GM21528 (cell line): ENCODE measurements around the gene PRKCE.

Source experiments
- ATAC-seq: cut with Tn5 transposase; IDR thresholded peaks from one replicate; pipeline ENCODE4 v1.9.1; 2021; ENCODE audit warnings: mild to moderate bottlenecking, moderate library complexity; ENCODE audit not compliant: unreplicated experiment, low FRiP score

PRKCE gene

DNA sequence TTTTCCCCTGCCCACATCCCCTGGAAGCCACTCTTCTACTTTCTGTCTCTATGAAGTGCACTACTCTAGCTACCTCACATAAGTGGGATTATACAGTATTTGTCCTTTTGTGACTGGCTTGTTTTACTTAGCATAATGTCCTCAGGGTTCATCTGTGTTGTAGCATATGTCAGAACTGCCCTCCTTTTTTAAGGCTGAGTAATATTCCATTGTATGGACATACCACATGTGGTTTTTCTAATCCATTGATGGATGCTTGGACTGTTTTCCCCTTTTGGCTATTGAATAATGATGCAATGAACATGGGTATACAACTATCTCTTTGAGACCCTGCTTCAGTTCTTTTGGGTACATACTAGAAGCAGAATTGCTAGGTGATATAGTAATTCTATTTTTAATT, 95.9 kb downstream of the PRKCE start:
- no peak for ATAC-seq

GRCh38 chr2:45748239-45748638, 96.8 kb downstream of the PRKCE start:
- no peak for ATAC-seq

DNA sequence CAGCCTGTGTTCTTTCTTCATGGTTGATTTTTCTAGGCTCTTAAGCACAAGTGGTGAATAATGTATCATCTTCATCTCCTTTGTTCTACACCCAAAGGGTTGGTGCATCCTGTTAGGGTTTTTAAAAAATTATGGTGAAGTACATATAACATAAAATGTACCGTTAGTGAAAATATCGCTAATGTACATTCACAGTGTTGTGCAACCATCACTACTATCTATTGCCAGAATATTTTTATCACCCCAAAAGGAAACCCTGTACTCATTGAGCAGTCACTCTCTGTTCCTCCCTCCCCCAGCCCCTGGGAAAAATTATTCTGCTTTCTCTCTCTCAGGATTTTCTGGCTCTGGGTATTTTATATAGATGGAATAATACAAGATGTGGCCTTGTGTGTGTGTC, 98.5 kb downstream of the PRKCE start:
- no peak for ATAC-seq

DNA sequence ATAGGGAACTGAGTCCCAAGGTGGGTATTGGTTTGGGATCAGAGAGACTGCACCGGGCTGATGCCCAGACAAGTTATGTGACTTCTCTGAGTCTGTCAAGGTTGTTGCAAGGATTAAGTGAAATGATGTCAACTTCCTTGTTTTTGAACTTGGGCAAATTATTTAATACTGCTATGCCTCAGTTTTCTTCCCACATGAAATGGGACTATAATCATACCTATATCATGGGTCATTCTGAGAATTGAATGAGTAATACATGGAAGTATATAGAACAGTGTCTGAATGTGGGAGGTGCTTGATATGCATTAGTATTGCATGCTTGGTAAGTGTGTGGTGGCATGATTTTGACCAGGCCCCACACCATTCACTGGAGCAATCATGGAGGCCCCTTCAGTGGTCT, 99.0 kb downstream of the PRKCE start:
- no peak for ATAC-seq

GRCh38 chr2:45753381-45753780, 101.9 kb downstream of the PRKCE start:
- no peak for ATAC-seq

GRCh38 chr2:45754131-45755010, 102.9 kb downstream of the PRKCE start:
- no peak for ATAC-seq

GRCh38 chr2:45755585-45756335, 104.3 kb downstream of the PRKCE start:
- ATAC-seq, result no peak

DNA sequence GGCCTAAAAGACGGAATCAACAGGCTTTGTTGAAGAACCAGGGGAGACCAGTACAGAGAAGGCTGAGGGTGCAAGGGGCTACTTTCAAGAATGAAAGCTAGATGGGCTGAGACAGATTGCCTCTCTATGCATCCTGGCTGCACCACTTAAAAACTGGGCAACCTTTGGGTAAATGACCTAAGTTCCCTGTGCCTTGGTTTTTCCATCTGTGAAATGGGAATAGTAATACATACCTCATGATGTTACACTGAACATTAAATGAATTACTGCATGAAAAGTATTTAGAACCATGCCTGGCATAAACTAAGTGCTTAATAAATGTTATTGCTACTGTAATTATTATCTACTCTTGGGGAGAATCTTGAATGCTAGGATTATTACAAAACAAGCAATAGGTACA, 106.5 kb downstream of the PRKCE start:
- no peak for ATAC-seq

GRCh38 chr2:45759310-45759851, 107.9 kb downstream of the PRKCE start:
- no peak for ATAC-seq

- no peak for ATAC-seq
These were observed 110.2 kb downstream of the PRKCE start for GRCh38 chr2:45761635-45762034.

- no peak for ATAC-seq
These were observed 111.8 kb downstream of the PRKCE start for GRCh38 chr2:45763255-45763654.

DNA sequence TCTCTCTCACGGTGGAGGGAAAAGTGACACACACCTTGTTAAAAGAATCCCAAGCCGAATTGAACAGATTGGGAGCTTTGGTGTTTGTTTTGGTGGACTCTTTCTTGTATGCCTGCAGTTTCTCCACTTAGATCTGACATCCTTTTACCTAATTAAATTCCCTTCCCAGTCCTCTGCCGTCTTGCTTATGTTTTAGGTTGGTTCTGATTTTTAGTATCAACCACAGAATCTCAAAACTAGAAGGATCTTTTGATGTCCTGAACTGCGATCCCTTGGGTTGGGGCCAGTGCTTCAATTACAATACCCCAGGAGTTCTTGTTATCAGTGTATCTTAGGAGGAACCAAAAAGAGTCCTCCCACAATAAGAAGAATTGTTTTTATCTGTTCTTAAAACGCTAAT, 112.3 kb downstream of the PRKCE start:
- no peak for ATAC-seq

GRCh38 chr2:45765007-45765727, 113.7 kb downstream of the PRKCE start:
- ATAC-seq, result no peak

GRCh38 chr2:45765728-45766254, 114.3 kb downstream of the PRKCE start:
- ATAC-seq, result no peak

- ATAC-seq, result no peak
These were observed 116.7 kb downstream of the PRKCE start for GRCh38 chr2:45768208-45768607.

- no peak for ATAC-seq
These were observed 117.6 kb downstream of the PRKCE start for GRCh38 chr2:45769056-45769455.

GRCh38 chr2:45769854-45770576, 118.5 kb downstream of the PRKCE start:
- no peak for ATAC-seq

GRCh38 chr2:45770811-45771210, 119.3 kb downstream of the PRKCE start:
- no peak for ATAC-seq

DNA sequence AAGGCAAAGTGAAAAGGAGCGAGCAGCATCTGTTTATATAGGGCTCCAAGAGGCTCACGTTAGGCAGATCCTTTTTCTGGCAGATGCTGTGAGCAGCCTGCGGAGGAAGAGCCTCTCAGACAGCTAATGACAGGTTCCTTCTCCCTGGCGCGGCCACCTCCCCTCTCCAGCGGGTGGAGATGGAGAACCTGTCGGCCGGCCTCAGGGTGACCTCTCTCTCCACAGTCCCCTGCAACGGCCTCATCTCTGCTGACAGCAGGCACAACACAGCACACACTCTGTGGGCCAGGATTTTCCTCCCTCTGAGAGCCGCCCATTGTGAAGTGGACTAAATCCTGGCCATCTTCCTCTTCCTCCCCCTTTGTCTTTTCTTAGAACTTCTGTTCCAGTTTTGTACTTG, 119.8 kb downstream of the PRKCE start:
- no peak for ATAC-seq

DNA sequence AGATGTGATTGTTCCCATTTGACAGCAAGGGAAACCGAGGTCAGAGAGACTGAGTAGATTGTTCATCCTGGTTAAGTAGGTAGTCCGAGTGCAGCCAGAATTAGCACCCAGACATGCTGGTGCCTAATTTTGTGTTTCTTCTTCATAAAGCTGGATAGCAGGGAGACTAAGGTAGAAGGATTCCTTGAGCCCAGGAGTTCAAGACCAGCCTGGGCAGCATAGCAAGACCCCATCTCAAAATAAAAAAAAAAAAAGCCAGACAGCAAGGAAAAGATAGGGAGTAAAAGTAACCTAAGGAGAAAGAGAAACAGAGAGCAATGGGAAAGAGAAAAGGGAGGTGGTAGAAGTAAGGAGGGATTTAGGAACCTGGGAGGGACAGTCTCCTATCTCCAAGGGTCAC, 120.6 kb downstream of the PRKCE start:
- no peak for ATAC-seq
